ENCODE measurements around the gene CACNA2D3. TPM values are rescaled to one million over a fixed set of nuclear protein-coding genes. Genes with fewer than 3 reads are reported as not detected.

Gene CACNA2D3
- total and polyA plus RNA-seq, 4 donors = 0.06 to 0.37 (median 0.08) TPM; not detected in 1

DNA sequence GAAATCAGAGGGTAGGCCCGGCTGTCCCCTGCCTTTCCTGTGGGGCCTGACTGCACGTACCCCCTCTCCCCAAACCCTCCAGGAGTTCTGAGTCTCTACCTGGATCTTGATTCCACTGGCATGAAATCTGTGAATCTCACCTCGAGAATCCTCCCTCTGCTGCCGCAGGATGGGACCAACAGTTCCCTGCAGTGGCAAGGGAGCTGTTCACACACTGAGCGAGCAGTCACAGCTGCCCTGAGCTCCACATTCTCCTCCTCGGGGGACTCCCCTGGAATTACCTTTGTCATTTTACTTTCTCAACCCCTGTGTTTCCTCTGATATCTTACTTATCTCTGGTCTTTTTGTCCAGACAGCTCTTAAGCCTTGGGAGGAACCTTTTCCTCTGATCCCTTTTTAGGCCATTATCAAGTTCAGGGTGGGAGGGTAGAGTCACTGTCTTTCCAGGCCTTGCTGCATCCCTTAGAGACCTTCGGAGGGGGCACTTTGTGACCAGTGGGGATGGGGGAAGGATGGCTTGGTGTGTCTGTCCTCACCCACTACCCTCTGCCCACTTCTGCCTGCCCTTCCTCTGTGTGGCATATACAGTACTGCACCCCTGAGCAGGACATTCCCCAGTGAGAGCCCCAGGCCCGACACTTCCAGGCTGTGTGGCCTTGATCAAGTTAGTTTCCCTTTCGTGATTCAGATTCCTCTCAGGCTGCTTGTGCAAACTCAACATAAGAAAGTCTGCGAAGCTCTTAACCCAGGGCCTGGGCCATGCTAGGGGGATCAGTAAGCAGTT is 42.0 kb downstream of the CACNA2D3 start:
- no peak overlapping the region for H3K27ac ChIP-seq (ENCODE audit: low read depth in 1 of 2, low read length in 2 of 2)
- H3K4me3 ChIP-seq (ENCODE audit: low read depth in 1 of 3, low read length in 3 of 3) = no peak overlapping the region
- no peaks in the 10 kb centered on the region for H3K36me3 ChIP-seq (ENCODE audit: control insufficient read depth in 4 of 4, insufficient read depth in 3 of 4, low read depth in 1 of 4, low read length in 3 of 4)
- TF ChIP-seq, protein P1, sequence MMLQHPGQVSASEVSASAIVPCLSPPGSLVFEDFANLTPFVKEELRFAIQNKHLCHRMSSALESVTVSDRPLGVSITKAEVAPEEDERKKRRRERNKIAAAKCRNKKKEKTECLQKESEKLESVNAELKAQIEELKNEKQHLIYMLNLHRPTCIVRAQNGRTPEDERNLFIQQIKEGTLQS (IDR thresholded peaks at IDR 0.05) = no peak
- TF ChIP-seq EGR1 (IDR thresholded peaks at IDR 0.05; ENCODE audit: low read depth in 2 of 2) (no peak), HNF4A (conservative IDR thresholded peaks at IDR 0.05) (no peak)
- TF ChIP-seq, protein P2, sequence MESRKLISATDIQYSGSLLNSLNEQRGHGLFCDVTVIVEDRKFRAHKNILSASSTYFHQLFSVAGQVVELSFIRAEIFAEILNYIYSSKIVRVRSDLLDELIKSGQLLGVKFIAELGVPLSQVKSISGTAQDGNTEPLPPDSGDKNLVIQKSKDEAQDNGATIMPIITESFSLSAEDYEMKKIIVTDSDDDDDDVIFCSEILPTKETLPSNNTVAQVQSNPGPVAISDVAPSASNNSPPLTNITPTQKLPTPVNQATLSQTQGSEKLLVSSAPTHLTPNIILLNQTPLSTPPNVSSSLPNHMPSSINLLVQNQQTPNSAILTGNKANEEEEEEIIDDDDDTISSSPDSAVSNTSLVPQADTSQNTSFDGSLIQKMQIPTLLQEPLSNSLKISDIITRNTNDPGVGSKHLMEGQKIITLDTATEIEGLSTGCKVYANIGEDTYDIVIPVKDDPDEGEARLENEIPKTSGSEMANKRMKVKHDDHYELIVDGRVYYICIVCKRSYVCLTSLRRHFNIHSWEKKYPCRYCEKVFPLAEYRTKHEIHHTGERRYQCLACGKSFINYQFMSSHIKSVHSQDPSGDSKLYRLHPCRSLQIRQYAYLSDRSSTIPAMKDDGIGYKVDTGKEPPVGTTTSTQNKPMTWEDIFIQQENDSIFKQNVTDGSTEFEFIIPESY (IDR thresholded peaks at IDR 0.05) = no peak
- 72% methylated on average over 10 of the region's 10 CpGs for WGBS
- H3K9ac ChIP-seq (ENCODE audit: low read depth in 1 of 2, low read length in 2 of 2) = no peak overlapping the region
- H3K27me3 ChIP-seq (ENCODE audit: control insufficient read depth in 4 of 4, insufficient read depth in 4 of 4, low read length in 3 of 4) = peaks cover 0 to 2% (median 0%) of the 10 kb centered on the region in 4 donors
- no peaks in the 10 kb centered on the region for H3K4me1 ChIP-seq (ENCODE audit: control insufficient read depth in 4 of 4, insufficient read depth in 4 of 4, low read length in 3 of 4)
- no peaks in the 10 kb centered on the region for H3K9me3 ChIP-seq (ENCODE audit: control insufficient read depth in 4 of 4, low read length in 3 of 4)
- DNase-seq (ENCODE audit: low spot score) = no peak

DNA sequence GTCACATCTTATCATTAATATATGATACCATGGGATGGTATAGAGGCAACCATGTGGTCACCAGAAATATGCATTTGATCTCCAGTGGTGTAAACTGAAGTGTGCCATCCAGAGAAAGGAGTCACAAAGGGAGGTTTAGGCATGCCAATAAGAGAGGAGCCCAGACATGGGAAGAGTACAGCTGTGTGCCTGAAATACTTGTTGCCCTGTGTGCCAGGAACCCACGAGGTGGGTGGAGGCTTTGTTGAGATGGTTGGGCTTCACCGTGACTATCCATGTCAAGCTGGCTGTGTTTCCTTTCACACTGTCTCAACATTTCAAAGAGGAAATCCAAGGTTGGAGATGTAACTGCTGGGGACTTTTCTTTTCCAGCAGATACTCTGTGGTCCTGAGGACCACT is 43.5 kb downstream of the CACNA2D3 start:
- TF ChIP-seq GABPA (IDR thresholded peaks at IDR 0.05 in 1 of 2, conservative IDR thresholded peaks at IDR 0.05 in 1 of 2) (no peak), HNF4G (IDR thresholded peaks at IDR 0.05) (no peak), YY1 (IDR thresholded peaks at IDR 0.05) (no peak), FOXA2 (IDR thresholded peaks at IDR 0.05) (no peak), FOXA1 (IDR thresholded peaks at IDR 0.05) (no peak), JUND (IDR thresholded peaks at IDR 0.05) (no peak), NR2F2 (IDR thresholded peaks at IDR 0.05) (no peak), EGR1 (IDR thresholded peaks at IDR 0.05; ENCODE audit: low read depth in 2 of 2) (no peak), HNF4A (conservative IDR thresholded peaks at IDR 0.05) (no peak), TAF1 (conservative IDR thresholded peaks at IDR 0.05) (no peak)
- TF ChIP-seq, protein P3, sequence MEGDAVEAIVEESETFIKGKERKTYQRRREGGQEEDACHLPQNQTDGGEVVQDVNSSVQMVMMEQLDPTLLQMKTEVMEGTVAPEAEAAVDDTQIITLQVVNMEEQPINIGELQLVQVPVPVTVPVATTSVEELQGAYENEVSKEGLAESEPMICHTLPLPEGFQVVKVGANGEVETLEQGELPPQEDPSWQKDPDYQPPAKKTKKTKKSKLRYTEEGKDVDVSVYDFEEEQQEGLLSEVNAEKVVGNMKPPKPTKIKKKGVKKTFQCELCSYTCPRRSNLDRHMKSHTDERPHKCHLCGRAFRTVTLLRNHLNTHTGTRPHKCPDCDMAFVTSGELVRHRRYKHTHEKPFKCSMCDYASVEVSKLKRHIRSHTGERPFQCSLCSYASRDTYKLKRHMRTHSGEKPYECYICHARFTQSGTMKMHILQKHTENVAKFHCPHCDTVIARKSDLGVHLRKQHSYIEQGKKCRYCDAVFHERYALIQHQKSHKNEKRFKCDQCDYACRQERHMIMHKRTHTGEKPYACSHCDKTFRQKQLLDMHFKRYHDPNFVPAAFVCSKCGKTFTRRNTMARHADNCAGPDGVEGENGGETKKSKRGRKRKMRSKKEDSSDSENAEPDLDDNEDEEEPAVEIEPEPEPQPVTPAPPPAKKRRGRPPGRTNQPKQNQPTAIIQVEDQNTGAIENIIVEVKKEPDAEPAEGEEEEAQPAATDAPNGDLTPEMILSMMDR (IDR thresholded peaks at IDR 0.05; ENCODE audit: low read depth, low read length, missing input control) = no peak
- TF ChIP-seq, protein P4, sequence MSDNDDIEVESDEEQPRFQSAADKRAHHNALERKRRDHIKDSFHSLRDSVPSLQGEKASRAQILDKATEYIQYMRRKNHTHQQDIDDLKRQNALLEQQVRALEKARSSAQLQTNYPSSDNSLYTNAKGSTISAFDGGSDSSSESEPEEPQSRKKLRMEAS (IDR thresholded peaks at IDR 0.05) = no peak
- TF ChIP-seq, protein P2 (IDR thresholded peaks at IDR 0.05) = no peak
- no peaks in the 10 kb centered on the region for H3K36me3 ChIP-seq (ENCODE audit: control insufficient read depth in 4 of 4, insufficient read depth in 3 of 4, low read depth in 1 of 4, low read length in 3 of 4)
- H3K9ac ChIP-seq (ENCODE audit: low read depth in 1 of 2, low read length in 2 of 2) = no peak overlapping the region
- H3K4me3 ChIP-seq (ENCODE audit: low read depth in 1 of 3, low read length in 3 of 3) = no peak overlapping the region
- H3K9me3 ChIP-seq (ENCODE audit: control insufficient read depth in 4 of 4, low read length in 3 of 4) = no peaks in the 10 kb centered on the region
- H3K27ac ChIP-seq (ENCODE audit: low read depth in 1 of 2, low read length in 2 of 2) = no peak overlapping the region
- H3K4me1 ChIP-seq (ENCODE audit: control insufficient read depth in 4 of 4, insufficient read depth in 4 of 4, low read length in 3 of 4) = no peaks in the 10 kb centered on the region
- 53% methylated on average over 2 of the region's 2 CpGs for WGBS
- H3K27me3 ChIP-seq (ENCODE audit: control insufficient read depth in 4 of 4, insufficient read depth in 4 of 4, low read length in 3 of 4) = peaks cover 0 to 2% (median 0%) of the 10 kb centered on the region in 4 donors
- DNase-seq (ENCODE audit: low spot score) = no peak
